HepG2 (cell line): Measurements from ENCODE around the gene PCSK5. TPM values are rescaled to one million over a fixed set of nuclear protein-coding genes. Genes with fewer than 3 reads are reported as not detected.
A peak's percentile ranks its signal among the peaks of the same experiment; 100 is the strongest.

Experiments used
- ATAC-seq: fragments of 200-7000 bp; cut with Tn5 transposase; 3 replicates; pipeline ENCODE4 v1.9.1; 2020; ENCODE audit warnings: mild to moderate bottlenecking, moderate library complexity
- BruUV-seq: library from RNA; stranded (reverse); fragments of 400-500 nt; replicated peaks from 2 replicates; lab custom pipeline; 2021; lab: Mats Ljungman, UMichigan
- CTCF ChIA-PET: fragments of 300-600 bp; formaldehyde crosslinking; extraction: SDS; loops from one replicate; lab custom pipeline; 2021; ENCODE audit warnings: low total read pairs, inconsistent platforms, low intra/inter-chr PET ratio; lab: Yijun Ruan, JAX
- POLR2A ChIA-PET: fragments of 350-600 bp; sonication (Branson Sonifier 250); formaldehyde crosslinking; loops from one replicate; lab custom pipeline; 2020; ENCODE audit warnings: antibody characterized with exemption, inconsistent platforms; lab: Yijun Ruan, JAX
- DNase-seq: peaks from one replicate; pipeline ENCODE4 v3.0.0-alpha.2; 2015; ENCODE audit warnings: low spot score
- FAIRE-seq: peaks from 3 replicates; lab custom pipeline; 2011; peaks lifted over from hg19 to GRCh38; lab: Jason Lieb, UNC
- H2AFZ ChIP-seq: one replicate; pipeline ENCODE4 v1.6.1; 2011; ENCODE audit warnings: low read length, inconsistent platforms
- H3K27ac ChIP-seq: fragments of 300-600 bp; 3 replicates; pipeline ENCODE4 v1.8.0; 2011; ENCODE audit warnings: mixed run types, mild to moderate bottlenecking, mixed read lengths, low read length, inconsistent platforms; ENCODE audit not compliant: insufficient read depth; ENCODE audit errors: extremely low read length
- H3K27me3 ChIP-seq, 2 experiments: fragments of 200-600 bp in 1 of 2; 2 replicates in 1 of 2; 3 replicates in 1 of 2; pipeline versions ENCODE4 v1.6.0 to v1.8.0; 2011; ENCODE audit warnings: low read length in 2 of 2, mild to moderate bottlenecking in 2 of 2, moderate library complexity in 2 of 2, inconsistent platforms in 1 of 2; ENCODE audit not compliant: insufficient read depth in 2 of 2, control insufficient read depth in 1 of 2
- H3K36me3 ChIP-seq, 2 experiments: fragments of 200-600 bp in 1 of 2; replicated peaks in 1 of 2; 2 replicates in 1 of 2; 3 replicates in 1 of 2; pipeline versions ENCODE4 v1.5.1 to v1.8.0; 2011; ENCODE audit warnings: low read length in 2 of 2, inconsistent platforms in 1 of 2; ENCODE audit not compliant: insufficient read depth in 2 of 2, control insufficient read depth in 1 of 2
- H3K4me1 ChIP-seq: 2 replicates; pipeline ENCODE4 v1.5.1; 2012; ENCODE audit warnings: low read length, inconsistent platforms; ENCODE audit not compliant: insufficient read depth
- H3K4me2 ChIP-seq: 2 replicates; pipeline ENCODE4 v1.6.0; 2011; ENCODE audit warnings: low read depth, low read length, inconsistent platforms
- H3K4me3 ChIP-seq, 3 experiments: fragments of 200-600 bp in 1 of 3; sonication (generic), shearing (Covaris generic) in 1 of 3; replicated peaks in 1 of 3; 2 replicates each; pipeline ENCODE4 v1.5.1; 2011 to 2016; ENCODE audit warnings: low read length in 3 of 3, inconsistent platforms in 2 of 3, low read depth in 2 of 3, mild to moderate bottlenecking in 2 of 3, control low read depth in 1 of 3, mixed read lengths in 1 of 3; ENCODE audit not compliant: insufficient read depth in 1 of 3
- H3K79me2 ChIP-seq: one replicate; pipeline ENCODE4 v1.6.1; 2011; ENCODE audit warnings: low read length, inconsistent platforms; ENCODE audit not compliant: insufficient read depth
- H3K9ac ChIP-seq: 2 replicates; pipeline ENCODE4 v1.6.0; 2011; ENCODE audit warnings: mild to moderate bottlenecking, low read depth, low read length, inconsistent platforms; ENCODE audit not compliant: insufficient read depth
- H3K9me3 ChIP-seq: 2 replicates; pipeline ENCODE4 v1.5.1; 2012; ENCODE audit warnings: mild to moderate bottlenecking, low read length
- H4K20me1 ChIP-seq: 2 replicates; pipeline ENCODE4 v1.6.0; 2011; ENCODE audit warnings: inconsistent platforms, mild to moderate bottlenecking, low read length, moderate library complexity; ENCODE audit not compliant: insufficient read depth
- AHDC1 ChIP-seq: sonication (generic); formaldehyde crosslinking; IDR thresholded peaks from 2 replicates; pipeline ENCODE4 v1.5.1; 2020; ENCODE audit warnings: mild to moderate bottlenecking, missing genetic modification reagents, borderline replicate concordance
- CHD2 ChIP-seq: IDR thresholded peaks from 2 replicates; pipeline ENCODE4 v1.6.1; 2011; ENCODE audit warnings: low read depth, low read length, improper control_type of control experiment
- CTCF ChIP-seq: sonication (generic); formaldehyde crosslinking; IDR thresholded peaks from 2 replicates; pipeline ENCODE4 v1.5.0; 2020; ENCODE audit warnings: mild to moderate bottlenecking, missing genetic modification reagents, moderate library complexity
- IRF1 ChIP-seq: sonication (generic); formaldehyde crosslinking; IDR thresholded peaks from 2 replicates; pipeline ENCODE4 v1.4.0; 2020; ENCODE audit warnings: low read depth, mild to moderate bottlenecking, missing genetic modification reagents
- STAG1 ChIP-seq: sonication (generic); formaldehyde crosslinking; IDR thresholded peaks from 2 replicates; pipeline ENCODE4 v1.4.0; 2020; ENCODE audit warnings: missing genetic modification reagents
- ZNF333 ChIP-seq: sonication (generic); formaldehyde crosslinking; IDR thresholded peaks from 2 replicates; pipeline ENCODE4 v1.4.0; 2020; ENCODE audit warnings: mild to moderate bottlenecking, missing genetic modification reagents, borderline replicate concordance
- ZNF44 ChIP-seq: sonication (generic); formaldehyde crosslinking; IDR thresholded peaks from 2 replicates; pipeline ENCODE4 v1.5.1; 2020; ENCODE audit warnings: mild to moderate bottlenecking, missing genetic modification reagents
- ZNF720 ChIP-seq: sonication (generic); formaldehyde crosslinking; IDR thresholded peaks from 2 replicates; pipeline ENCODE4 v1.4.0; 2020; ENCODE audit warnings: missing genetic modification reagents
- WGBS: methylation state at CpG from one replicate; pipeline ENCODE4 v1.1.6; 2017; ENCODE audit warnings: low lambda C conversion rate; 5-methylcytosine and 5-hydroxymethylcytosine counted together
- in situ Hi-C: cut with HindIII; loops from 2 replicates; pipeline ENCODE4 v1.10.0; 2017; ENCODE audit warnings: low pct_unique_long_range_greater_than_20kb; ENCODE audit not compliant: extremely low pct_ligation_motif_present
- intact Hi-C: fragments of 100-400 bp; cut with micrococcal nuclease; formaldehyde crosslinking; loops from one replicate; pipeline ENCODE4 v1.10.0; 2022; ENCODE audit not compliant: unreplicated experiment
- polyA plus RNA-seq, 8 experiments: library from polyadenylated mRNA; depleted of rRNA in 3 of 8; stranded (reverse) in 7 of 8; unstranded in 1 of 8; fragments of >200 nt; fragmentation: Illumina TruSeq in 4 of 8; extraction: Trizol in 4 of 8; gene quantifications; 2 replicates each; pipeline versions ENCODE4 v1.2.1 to v1.2.3, GENCODE V29; 2011 to 2016; ENCODE audit warnings: low read depth in 4 of 8, missing spikeins in 1 of 8, mixed read lengths in 1 of 8; ENCODE audit not compliant: insufficient read depth in 1 of 8
- total RNA-seq, 5 experiments: library from RNA; depleted of rRNA; stranded (reverse); fragments of >200 nt; fragmentation: Illumina TruSeq; extraction: Trizol; gene quantifications; 2 replicates each; pipeline ENCODE4 v1.2.3, GENCODE V29; 2016; ENCODE audit warnings: low read depth in 1 of 5

Gene PCSK5
- total and polyA plus RNA-seq, 2 of the 13 experiments (the other 11 are each of a cell fraction or from before 2014, with no cell fraction given), result 0.55 to 0.66 TPM

- no peaks in the 10 kb centered on the region for H3K79me2 ChIP-seq
- intact Hi-C loops (loop anchor here (2.0 kb wide), 1 partner anchor 83 kb away; no protein-coding TSS in a partner anchor), in situ Hi-C loops (no loop called here)
- DNase-seq (no peak), ATAC-seq (peak; percentile 75)
- no peaks in the 10 kb centered on the region for H3K36me3 ChIP-seq
- no peak overlapping the region for H3K4me2 ChIP-seq
- no peaks in the 10 kb centered on the region for H3K9me3 ChIP-seq
- no peaks in the 10 kb centered on the region for H3K27me3 ChIP-seq
- CTCF ChIA-PET, result interaction anchor here (1.0 kb wide), 1 partner anchor 84 kb away, joined by 4 read pairs; no protein-coding TSS in a partner anchor
- H3K4me1 ChIP-seq, result no peaks in the 10 kb centered on the region
- H3K9ac ChIP-seq, result no peak overlapping the region
- no peak overlapping the region for H2AFZ ChIP-seq
- H4K20me1 ChIP-seq, result no peaks in the 10 kb centered on the region
- H3K4me3 ChIP-seq, result no peak overlapping the region
- no TSS peak for BruUV-seq
- TF ChIP-seq CTCF (CRISPR knock-in tag) (peak; percentile 7; the same call in 1 of the 2 replicates), CHD2 (no peak), STAG1 (CRISPR knock-in tag) (peak; percentile 27; the same call in 1 of the 2 replicates), ZNF333 (no peak)
- TF ChIP-seq, all 625 proteins: peak for 2
- POLR2A ChIA-PET, result no interaction called here
- WGBS, result 43% methylated on average over 11 of the region's 11 CpGs
- FAIRE-seq, result no peak
- no peak overlapping the region for H3K27ac ChIP-seq
Measured at GRCh38 chr9:76219560-76220151, 329.2 kb downstream of the PCSK5 start.

- no peak for DNase-seq
- Histone ChIP-seq H3K9me3 (no peaks in the 10 kb centered on the region), H3K4me3 (no peak overlapping the region), H4K20me1 (no peaks in the 10 kb centered on the region), H3K27ac (no peak overlapping the region), H3K4me1 (no peaks in the 10 kb centered on the region), H2AFZ (no peak overlapping the region), H3K27me3 (no peaks in the 10 kb centered on the region), H3K36me3 (no peaks in the 10 kb centered on the region), H3K9ac (no peak overlapping the region), H3K4me2 (no peak overlapping the region), H3K79me2 (no peaks in the 10 kb centered on the region)
- POLR2A ChIA-PET, result no interaction called here
- CTCF ChIA-PET, result no interaction called here
- in situ Hi-C loops, result no loop called here
- intact Hi-C loops, result no loop called here
- BruUV-seq, result no TSS peak
- no peak for ATAC-seq
- no peak for FAIRE-seq
- 39% methylated on average over 6 of the region's 6 CpGs for WGBS
- TF ChIP-seq IRF1 (CRISPR knock-in tag) (no peak), ZNF44 (CRISPR knock-in tag) (no peak), ZNF720 (CRISPR knock-in tag) (no peak), AHDC1 (no peak)
Measured at GRCh38 chr9:76221423-76221822, 330.9 kb downstream of the PCSK5 start.
